ENCODE results near the gene ADAMTSL1. TPM values are rescaled to one million over a fixed set of nuclear protein-coding genes. Genes with fewer than 3 reads are reported as not detected.

Gene ADAMTSL1
- polyA plus RNA-seq, 1 donor = 3.6 TPM

- Histone ChIP-seq H3K9me3 (ENCODE audit: control insufficient read depth, low read depth, low read length) (no peaks in the 10 kb centered on the region), H3K4me1 (ENCODE audit: control insufficient read depth, insufficient read depth, low read length) (peaks cover 3% of the 10 kb centered on the region), H3K4me3 (ENCODE audit: low read length) (no peak overlapping the region), H3K27ac (ENCODE audit: low read length) (no peak overlapping the region), H3K36me3 (ENCODE audit: control insufficient read depth, insufficient read depth, low read length) (no peaks in the 10 kb centered on the region), H3K27me3 (ENCODE audit: control insufficient read depth, insufficient read depth, low read length) (no peaks in the 10 kb centered on the region)
- WGBS (ENCODE audit: insufficient coverage, low lambda C conversion rate) = 83% methylated on average over 1 of the region's 1 CpG
- DNase-seq = peak in 1 of 2 donors; percentile 12
Observed at GRCh38 chr9:18726546-18726945, 252.6 kb downstream of the ADAMTSL1 start.

- no peak overlapping the region for H3K4me3 ChIP-seq (ENCODE audit: low read length)
- H3K27ac ChIP-seq (ENCODE audit: low read length) = no peak overlapping the region
- WGBS (ENCODE audit: insufficient coverage, low lambda C conversion rate) = no CpG with 5 or more reads among the region's 7 CpGs
- H3K4me1 ChIP-seq (ENCODE audit: control insufficient read depth, insufficient read depth, low read length) = peaks cover 3% of the 10 kb centered on the region
- H3K27me3 ChIP-seq (ENCODE audit: control insufficient read depth, insufficient read depth, low read length) = no peaks in the 10 kb centered on the region
- H3K9me3 ChIP-seq (ENCODE audit: control insufficient read depth, low read depth, low read length) = no peaks in the 10 kb centered on the region
- no peaks in the 10 kb centered on the region for H3K36me3 ChIP-seq (ENCODE audit: control insufficient read depth, insufficient read depth, low read length)
- no peak for DNase-seq
Observed at GRCh38 chr9:18727904-18728303, 254.0 kb downstream of the ADAMTSL1 start.

GRCh38 chr9:18728642-18729041 lies 254.7 kb downstream of the ADAMTSL1 start:
- H3K4me3 ChIP-seq (ENCODE audit: low read length) = no peak overlapping the region
- no peaks in the 10 kb centered on the region for H3K36me3 ChIP-seq (ENCODE audit: control insufficient read depth, insufficient read depth, low read length)
- 86% methylated on average over 1 of the region's 3 CpGs for WGBS (ENCODE audit: insufficient coverage, low lambda C conversion rate)
- no peaks in the 10 kb centered on the region for H3K9me3 ChIP-seq (ENCODE audit: control insufficient read depth, low read depth, low read length)
- peaks cover 3% of the 10 kb centered on the region for H3K4me1 ChIP-seq (ENCODE audit: control insufficient read depth, insufficient read depth, low read length)
- no peak overlapping the region for H3K27ac ChIP-seq (ENCODE audit: low read length)
- no peak for DNase-seq
- H3K27me3 ChIP-seq (ENCODE audit: control insufficient read depth, insufficient read depth, low read length) = no peaks in the 10 kb centered on the region

GRCh38 chr9:18730241-18730640 lies 256.3 kb downstream of the ADAMTSL1 start:
- no peak overlapping the region for H3K27ac ChIP-seq (ENCODE audit: low read length)
- no peak for DNase-seq
- H3K36me3 ChIP-seq (ENCODE audit: control insufficient read depth, insufficient read depth, low read length) = no peaks in the 10 kb centered on the region
- no peaks in the 10 kb centered on the region for H3K9me3 ChIP-seq (ENCODE audit: control insufficient read depth, low read depth, low read length)
- WGBS (ENCODE audit: insufficient coverage, low lambda C conversion rate) = 100% methylated on average over 1 of the region's 3 CpGs
- H3K27me3 ChIP-seq (ENCODE audit: control insufficient read depth, insufficient read depth, low read length) = no peaks in the 10 kb centered on the region
- peaks cover 3% of the 10 kb centered on the region for H3K4me1 ChIP-seq (ENCODE audit: control insufficient read depth, insufficient read depth, low read length)
- H3K4me3 ChIP-seq (ENCODE audit: low read length) = no peak overlapping the region

GRCh38 chr9:18739127-18739526 lies 265.2 kb downstream of the ADAMTSL1 start:
- DNase-seq = no peak
- H3K27ac ChIP-seq (ENCODE audit: low read length) = no peak overlapping the region
- H3K27me3 ChIP-seq (ENCODE audit: control insufficient read depth, insufficient read depth, low read length) = no peaks in the 10 kb centered on the region
- no peaks in the 10 kb centered on the region for H3K4me1 ChIP-seq (ENCODE audit: control insufficient read depth, insufficient read depth, low read length)
- H3K4me3 ChIP-seq (ENCODE audit: low read length) = no peak overlapping the region
- H3K9me3 ChIP-seq (ENCODE audit: control insufficient read depth, low read depth, low read length) = no peaks in the 10 kb centered on the region
- H3K36me3 ChIP-seq (ENCODE audit: control insufficient read depth, insufficient read depth, low read length) = no peaks in the 10 kb centered on the region

GRCh38 chr9:18739641-18740318 lies 265.8 kb downstream of the ADAMTSL1 start:
- DNase-seq = no peak
- no peaks in the 10 kb centered on the region for H3K27me3 ChIP-seq (ENCODE audit: control insufficient read depth, insufficient read depth, low read length)
- H3K36me3 ChIP-seq (ENCODE audit: control insufficient read depth, insufficient read depth, low read length) = no peaks in the 10 kb centered on the region
- H3K27ac ChIP-seq (ENCODE audit: low read length) = no peak overlapping the region
- WGBS (ENCODE audit: insufficient coverage, low lambda C conversion rate) = no CpG with 5 or more reads among the region's 5 CpGs
- H3K4me3 ChIP-seq (ENCODE audit: low read length) = no peak overlapping the region
- no peaks in the 10 kb centered on the region for H3K9me3 ChIP-seq (ENCODE audit: control insufficient read depth, low read depth, low read length)
- H3K4me1 ChIP-seq (ENCODE audit: control insufficient read depth, insufficient read depth, low read length) = no peaks in the 10 kb centered on the region

GRCh38 chr9:18741359-18741758 lies 267.4 kb downstream of the ADAMTSL1 start:
- Histone ChIP-seq H3K4me1 (ENCODE audit: control insufficient read depth, insufficient read depth, low read length) (no peaks in the 10 kb centered on the region), H3K27ac (ENCODE audit: low read length) (no peak overlapping the region), H3K27me3 (ENCODE audit: control insufficient read depth, insufficient read depth, low read length) (no peaks in the 10 kb centered on the region), H3K9me3 (ENCODE audit: control insufficient read depth, low read depth, low read length) (no peaks in the 10 kb centered on the region), H3K36me3 (ENCODE audit: control insufficient read depth, insufficient read depth, low read length) (no peaks in the 10 kb centered on the region), H3K4me3 (ENCODE audit: low read length) (no peak overlapping the region)
- no peak for DNase-seq
- WGBS (ENCODE audit: insufficient coverage, low lambda C conversion rate) = no CpG with 5 or more reads among the region's 1 CpG

- WGBS (ENCODE audit: insufficient coverage, low lambda C conversion rate) = no CpG with 5 or more reads among the region's 1 CpG
- Histone ChIP-seq H3K27me3 (ENCODE audit: control insufficient read depth, insufficient read depth, low read length) (no peaks in the 10 kb centered on the region), H3K9me3 (ENCODE audit: control insufficient read depth, low read depth, low read length) (no peaks in the 10 kb centered on the region), H3K4me3 (ENCODE audit: low read length) (no peak overlapping the region), H3K4me1 (ENCODE audit: control insufficient read depth, insufficient read depth, low read length) (no peaks in the 10 kb centered on the region), H3K36me3 (ENCODE audit: control insufficient read depth, insufficient read depth, low read length) (no peaks in the 10 kb centered on the region), H3K27ac (ENCODE audit: low read length) (no peak overlapping the region)
- no peak for DNase-seq
Observed at GRCh38 chr9:18741945-18742344, 268.0 kb downstream of the ADAMTSL1 start.

GRCh38 chr9:18743421-18743820 lies 269.5 kb downstream of the ADAMTSL1 start:
- no peaks in the 10 kb centered on the region for H3K9me3 ChIP-seq (ENCODE audit: control insufficient read depth, low read depth, low read length)
- H3K27me3 ChIP-seq (ENCODE audit: control insufficient read depth, insufficient read depth, low read length) = no peaks in the 10 kb centered on the region
- no peaks in the 10 kb centered on the region for H3K4me1 ChIP-seq (ENCODE audit: control insufficient read depth, insufficient read depth, low read length)
- WGBS (ENCODE audit: insufficient coverage, low lambda C conversion rate) = 70% methylated on average over 2 of the region's 6 CpGs
- H3K27ac ChIP-seq (ENCODE audit: low read length) = no peak overlapping the region
- no peak for DNase-seq
- no peaks in the 10 kb centered on the region for H3K36me3 ChIP-seq (ENCODE audit: control insufficient read depth, insufficient read depth, low read length)
- H3K4me3 ChIP-seq (ENCODE audit: low read length) = no peak overlapping the region

GRCh38 chr9:18743971-18744370 lies 270.0 kb downstream of the ADAMTSL1 start:
- H3K4me3 ChIP-seq (ENCODE audit: low read length) = no peak overlapping the region
- H3K36me3 ChIP-seq (ENCODE audit: control insufficient read depth, insufficient read depth, low read length) = no peaks in the 10 kb centered on the region
- H3K4me1 ChIP-seq (ENCODE audit: control insufficient read depth, insufficient read depth, low read length) = no peaks in the 10 kb centered on the region
- H3K9me3 ChIP-seq (ENCODE audit: control insufficient read depth, low read depth, low read length) = no peaks in the 10 kb centered on the region
- peak overlapping the region; percentile 20 for H3K27ac ChIP-seq (ENCODE audit: low read length)
- H3K27me3 ChIP-seq (ENCODE audit: control insufficient read depth, insufficient read depth, low read length) = no peaks in the 10 kb centered on the region
- DNase-seq = peak in 1 of 2 donors; percentile 9
- WGBS (ENCODE audit: insufficient coverage, low lambda C conversion rate) = no CpG with 5 or more reads among the region's 2 CpGs

GRCh38 chr9:18745710-18746109 lies 271.8 kb downstream of the ADAMTSL1 start:
- no peak overlapping the region for H3K27ac ChIP-seq (ENCODE audit: low read length)
- H3K36me3 ChIP-seq (ENCODE audit: control insufficient read depth, insufficient read depth, low read length) = no peaks in the 10 kb centered on the region
- H3K9me3 ChIP-seq (ENCODE audit: control insufficient read depth, low read depth, low read length) = no peaks in the 10 kb centered on the region
- no peak for DNase-seq
- H3K4me3 ChIP-seq (ENCODE audit: low read length) = no peak overlapping the region
- no peaks in the 10 kb centered on the region for H3K4me1 ChIP-seq (ENCODE audit: control insufficient read depth, insufficient read depth, low read length)
- H3K27me3 ChIP-seq (ENCODE audit: control insufficient read depth, insufficient read depth, low read length) = no peaks in the 10 kb centered on the region
- WGBS (ENCODE audit: insufficient coverage, low lambda C conversion rate) = no CpG with 5 or more reads among the region's 2 CpGs

Data from large intestine (tissue), 3 donors.